ENCODE data around the gene STPG1.

The STPG1 gene

DNA sequence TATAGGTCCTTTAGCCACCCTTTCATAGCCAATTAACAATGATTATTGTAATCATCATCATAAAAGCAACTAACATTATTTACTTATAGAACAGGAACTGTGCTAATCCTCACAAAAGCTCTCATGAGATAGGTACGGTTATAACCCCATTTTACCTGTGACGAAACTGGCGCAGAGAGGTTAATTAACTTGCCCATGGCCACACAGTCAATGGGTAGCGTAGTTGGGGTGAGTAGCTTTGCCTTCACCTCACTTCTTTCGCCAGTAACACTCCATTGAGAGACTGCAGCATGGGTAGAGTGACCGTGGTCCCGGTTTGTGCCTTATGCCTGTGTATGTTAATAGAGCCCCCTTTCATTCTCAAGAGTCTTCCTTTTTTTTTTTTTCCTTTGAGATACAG lies 12.3 kb upstream of the STPG1 start:
- DNase-seq, result no peak

- DNase-seq, result no peak
Measured at GRCh38 chr1:24425441-24425840, 11.9 kb upstream of the STPG1 start.

- no peak for DNase-seq
Measured at GRCh38 chr1:24424990-24425389, 11.4 kb upstream of the STPG1 start.

- DNase-seq, result no peak
Measured at GRCh38 chr1:24424207-24424606, 10.6 kb upstream of the STPG1 start.

DNA sequence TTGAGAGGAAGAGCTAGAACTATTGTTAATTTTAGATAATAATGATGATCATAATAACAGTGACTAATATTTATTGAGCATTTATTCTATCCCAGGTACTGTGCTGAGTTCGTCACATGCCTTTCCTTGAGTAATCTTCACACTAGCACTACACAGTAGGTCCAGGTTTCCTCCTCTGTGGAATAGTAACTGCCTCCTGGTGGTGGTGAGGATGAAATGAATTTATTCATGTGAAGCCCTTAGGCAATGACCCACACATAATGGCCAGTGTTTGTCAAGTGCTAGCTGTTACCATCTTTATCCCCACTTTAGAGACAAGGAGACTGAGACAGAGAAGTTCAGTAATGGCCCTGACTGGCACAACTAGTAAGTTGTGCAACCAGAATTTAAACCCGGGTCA lies 7.9 kb upstream of the STPG1 start:
- DNase-seq, result no peak

DNA sequence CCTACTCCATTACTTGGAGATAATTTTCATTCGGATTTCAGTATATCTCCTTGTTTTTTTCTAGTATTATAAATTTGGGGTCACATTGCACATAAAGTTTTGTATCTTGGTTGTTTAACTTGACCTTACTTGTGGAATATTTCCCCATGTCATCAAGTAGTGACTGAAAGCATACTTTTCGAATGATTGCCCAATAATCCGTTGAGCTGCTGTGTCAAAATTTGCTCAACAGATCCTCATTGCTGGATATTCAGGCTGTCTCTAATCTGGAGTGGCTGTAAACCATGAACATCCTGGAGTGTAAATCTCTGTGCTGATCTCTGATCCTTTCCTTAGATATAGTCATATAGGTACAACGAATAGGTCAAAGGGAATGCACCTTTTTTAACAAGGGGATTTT lies 7.0 kb upstream of the STPG1 start:
- peak in 1 of 5 experiments; percentile 18 for DNase-seq

DNA sequence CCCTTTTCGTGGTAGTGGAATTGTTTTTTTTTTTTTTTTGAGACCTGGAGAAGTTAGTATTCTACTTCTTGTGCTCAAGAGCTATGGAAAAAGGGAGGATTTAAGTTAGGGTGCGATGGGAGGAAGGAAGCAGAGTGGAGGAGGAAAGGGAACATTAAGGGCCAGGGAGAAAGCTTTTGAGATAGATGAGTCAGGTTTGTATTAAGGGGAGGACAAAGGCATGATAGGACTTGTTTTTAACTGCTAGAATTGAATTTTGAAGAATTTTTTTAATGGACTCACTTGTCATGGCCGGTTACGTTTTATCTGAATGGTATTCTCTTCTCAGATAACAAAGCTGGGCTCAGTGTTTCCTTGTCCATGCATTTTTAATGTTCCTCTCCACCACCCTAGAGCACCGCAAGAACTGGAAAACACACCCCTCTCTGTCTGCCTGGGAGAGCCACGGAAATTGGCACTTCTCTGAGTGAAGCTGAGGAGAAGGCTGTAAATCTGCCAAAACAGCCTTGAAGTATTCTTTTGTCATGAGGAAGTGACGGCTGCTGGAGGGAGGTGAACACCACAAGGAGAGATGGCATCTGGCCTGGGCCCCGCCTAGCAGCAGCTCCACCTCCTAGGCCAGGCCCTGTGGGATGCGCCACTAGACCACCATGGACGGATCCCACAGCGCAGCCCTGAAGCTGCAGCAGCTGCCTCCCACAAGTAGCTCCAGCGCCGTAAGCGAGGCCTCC lies 5.5 kb upstream of the STPG1 start:
- no peak for DNase-seq

DNA sequence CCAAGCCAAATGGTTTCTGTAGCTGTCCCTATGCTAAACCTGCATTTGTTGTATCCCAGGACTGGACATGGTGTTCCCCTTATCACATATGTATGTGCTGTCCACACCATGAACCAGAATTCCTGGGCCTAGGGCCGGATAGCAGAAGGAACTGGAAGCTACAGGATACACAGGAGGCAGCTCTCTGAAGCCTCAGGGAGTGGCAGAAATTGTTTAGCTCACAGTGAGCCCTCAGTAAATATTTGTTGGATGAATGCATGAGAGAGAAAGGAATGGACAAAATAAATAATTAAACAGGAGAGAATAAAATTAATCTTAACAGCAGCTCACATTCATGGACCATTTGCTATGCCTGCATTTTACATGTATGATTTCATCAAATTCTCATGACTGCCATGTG lies 4.1 kb upstream of the STPG1 start:
- DNase-seq, result no peak

GRCh38 chr1:24416666-24417391 lies 3.2 kb upstream of the STPG1 start:
- DNase-seq, result peak in 4 of 5 experiments; percentile 19 to 92 (median 44)

DNA sequence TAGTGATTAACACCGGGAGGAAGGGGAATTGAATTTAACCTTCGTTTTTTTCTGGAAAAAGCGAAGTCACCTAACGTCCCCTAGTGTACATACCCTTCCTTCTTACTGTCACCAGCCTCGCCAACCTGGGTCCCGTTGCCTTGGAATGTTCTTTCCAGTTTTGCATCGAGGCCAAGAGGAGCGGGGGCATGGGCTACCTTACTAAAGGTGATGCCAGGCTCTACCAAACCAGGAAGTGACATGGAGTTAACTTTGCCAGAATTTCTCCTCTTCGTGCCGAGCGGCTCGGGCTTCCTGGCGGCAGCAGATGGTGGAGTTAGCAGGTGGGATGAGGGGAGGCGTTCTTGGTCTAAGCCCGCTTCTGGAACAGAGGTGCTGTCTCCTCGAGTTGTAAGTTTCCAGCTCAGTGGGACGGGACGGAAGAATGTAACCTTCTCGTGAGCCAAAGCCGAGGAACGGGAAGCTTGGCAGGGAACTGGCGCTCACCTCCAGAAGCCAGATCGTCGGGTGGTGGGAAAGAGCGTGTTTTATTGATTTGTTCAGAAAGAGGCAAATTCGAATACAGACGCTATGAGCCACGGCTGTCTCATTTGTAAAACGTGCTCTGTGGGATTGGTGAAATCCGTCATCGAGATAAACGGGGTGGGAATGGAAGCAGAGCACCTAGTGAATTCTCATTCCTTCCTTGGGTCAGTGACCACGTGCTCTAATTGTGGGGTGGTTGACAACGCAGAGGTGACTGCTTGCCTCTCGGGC lies 2.5 kb upstream of the STPG1 start:
- no peak for DNase-seq

- DNase-seq, result peak; percentile 88 to 100 (median 96)
Measured at GRCh38 chr1:24415334-24415909, 1.8 kb upstream of the STPG1 start, which contains the start of gene NIPAL3. Gene NIPAL3 (plus strand): TSS chr1:24415802. CDS start chr1:24419548, 3,746 bp downstream.

GRCh38 chr1:24414775-24415333 lies 1.3 kb upstream of the STPG1 start:
- no peak for DNase-seq

DNA sequence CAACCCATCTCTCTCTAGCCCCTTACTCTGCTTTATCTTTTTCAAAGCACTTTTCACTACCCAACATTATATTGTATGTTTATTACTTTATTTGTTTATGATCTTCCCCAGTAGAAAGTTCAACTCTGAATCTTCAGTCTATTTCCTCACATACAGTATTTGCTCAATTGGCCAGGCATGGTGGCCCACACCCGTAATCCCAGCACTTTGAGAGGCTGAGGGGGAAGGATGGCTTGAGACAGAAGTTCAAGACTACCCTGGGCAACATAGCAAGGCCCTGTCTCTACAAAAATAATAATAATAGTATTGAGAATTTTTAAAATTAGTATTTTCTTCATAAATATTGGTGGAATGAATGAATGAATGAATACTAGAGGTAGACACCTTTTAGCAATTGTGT lies 1.2 kb downstream of the STPG1 start:
- no peak for DNase-seq

GRCh38 chr1:24411963-24412362 lies 1.6 kb downstream of the STPG1 start:
- peak in 1 of 5 experiments; percentile 3 for DNase-seq

DNA sequence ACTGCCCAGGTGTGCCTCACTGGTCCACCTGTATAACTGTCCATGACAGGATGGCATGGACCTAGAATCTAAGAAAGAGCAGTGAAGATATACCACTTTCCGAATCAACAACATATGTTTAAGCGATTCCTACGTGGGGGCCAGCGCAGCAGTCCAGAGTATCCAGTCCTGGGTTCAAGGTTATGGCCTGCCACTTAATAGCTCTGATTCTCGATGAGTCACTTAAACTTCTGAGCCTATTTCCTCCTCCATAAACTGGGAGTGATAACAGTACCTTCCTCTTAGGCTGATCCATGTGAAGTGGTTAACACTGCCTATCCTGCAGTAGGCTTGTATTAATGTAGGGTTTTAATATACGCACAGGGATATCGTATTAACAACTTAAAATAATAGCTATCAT lies 2.8 kb downstream of the STPG1 start:
- DNase-seq, result no peak

GRCh38 chr1:24409535-24409934 lies 4.0 kb downstream of the STPG1 start:
- no peak for DNase-seq

GRCh38 chr1:24406788-24407187 lies 6.8 kb downstream of the STPG1 start:
- DNase-seq, result no peak

DNA sequence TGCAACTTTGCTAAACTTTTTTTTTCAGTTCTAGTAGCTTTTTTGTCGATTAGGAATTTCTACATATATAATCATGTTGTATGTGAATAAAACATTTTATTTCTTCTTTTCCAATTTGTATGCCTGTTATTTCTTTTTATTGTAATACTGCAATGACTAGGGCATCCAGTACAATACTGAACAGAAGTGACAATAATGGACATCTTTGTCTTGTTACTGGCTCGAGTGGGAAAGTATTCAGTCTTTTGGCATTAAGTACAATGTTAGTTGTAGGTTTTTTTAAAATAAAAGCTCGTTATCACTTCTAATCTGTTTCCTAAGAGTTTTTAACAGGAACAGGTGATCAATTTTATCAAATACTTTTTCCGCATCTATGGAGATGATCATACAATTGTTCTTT lies 9.8 kb downstream of the STPG1 start:
- DNase-seq, result no peak

DNA sequence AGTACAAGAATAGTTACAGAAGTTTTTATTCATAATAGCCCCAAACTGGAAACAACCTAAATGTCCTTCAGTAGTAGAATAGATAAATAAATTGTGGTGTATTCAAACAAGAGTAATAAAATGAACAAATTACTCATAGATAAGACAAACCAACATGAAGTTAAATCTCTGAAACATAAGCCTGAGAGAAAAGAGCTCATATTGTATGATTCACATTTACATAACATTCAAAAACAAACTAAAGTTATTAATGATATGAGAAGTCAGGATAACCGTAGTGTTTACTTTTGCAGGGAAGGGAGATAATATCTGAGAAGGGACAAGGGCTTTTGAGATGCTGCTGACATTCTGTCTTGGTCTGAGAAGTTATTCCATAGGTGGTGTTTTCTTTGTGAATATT lies 13.5 kb downstream of the STPG1 start:
- no peak for DNase-seq

- no peak for DNase-seq
Measured at GRCh38 chr1:24393892-24394291, 19.7 kb downstream of the STPG1 start.

GRCh38 chr1:24392982-24393650 lies 20.5 kb downstream of the STPG1 start:
- peak in 1 of 5 experiments; percentile 19 for DNase-seq

DNA sequence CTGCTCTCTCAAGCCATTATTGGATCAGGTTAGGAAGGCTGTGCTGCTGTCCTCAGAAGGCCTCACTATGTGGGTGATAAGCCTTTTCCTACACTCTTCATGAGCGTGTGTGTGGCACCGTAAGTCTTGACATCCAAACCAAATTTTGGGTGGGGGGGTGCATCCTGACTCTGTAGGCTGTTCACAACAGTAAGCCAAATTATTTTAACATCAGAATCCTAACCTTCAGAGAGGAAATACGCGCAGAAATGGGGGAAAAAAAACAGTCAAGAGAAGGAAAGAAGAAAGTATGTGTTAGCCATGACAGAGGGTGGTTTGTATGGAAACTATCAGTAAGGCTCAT lies 21.0 kb downstream of the STPG1 start:
- no peak for DNase-seq
